PC-9 (cell line): ENCODE data around the gene PLCD4. TPM values are rescaled to one million over a fixed set of nuclear protein-coding genes. Genes with fewer than 3 reads are reported as not detected.

ENCODE experiments used
- BruUV-seq: library from RNA; stranded (reverse); fragments of 400-500 nt; replicated peaks from 2 replicates; lab custom pipeline; 2021; lab: Mats Ljungman, UMichigan
- CTCF ChIA-PET: fragments of 300-600 bp; sonication (Branson Sonifier 250); formaldehyde crosslinking; loops from one replicate; lab custom pipeline; 2022; ENCODE audit warnings: antibody characterized with exemption; lab: Charles Lee
- POLR2A ChIA-PET: fragments of 300-600 bp; sonication (Branson Sonifier 250); formaldehyde crosslinking; loops from one replicate; lab custom pipeline; 2022; ENCODE audit warnings: antibody characterized with exemption; ENCODE audit not compliant: unreplicated experiment; lab: Charles Lee
- DNase-seq, 2 experiments: peaks; one replicate each; pipeline versions ENCODE4 v3.0.0 to v3.0.0-alpha.2; 2015 to 2022; ENCODE audit warnings: mixed read lengths in 1 of 2
- H2AFZ ChIP-seq: fragments of 200-600 bp; sonication (generic); 2 replicates; pipeline ENCODE4 v1.8.1; 2017; ENCODE audit warnings: antibody characterized with exemption
- H3F3A ChIP-seq: fragments of 200-600 bp; sonication (generic); 2 replicates; pipeline ENCODE4 v1.8.1; 2017; ENCODE audit warnings: antibody characterized with exemption, mild to moderate bottlenecking, low read depth; ENCODE audit not compliant: insufficient read depth
- H3K27ac ChIP-seq: fragments of 200-600 bp; sonication (generic); 2 replicates; pipeline ENCODE4 v1.6.1; 2016; ENCODE audit warnings: mixed run types
- H3K27me3 ChIP-seq: fragments of 200-600 bp; sonication (generic); 2 replicates; pipeline ENCODE4 v1.6.1; 2016; ENCODE audit warnings: low read depth, mixed run types; ENCODE audit not compliant: insufficient read depth
- H3K36me3 ChIP-seq: fragments of 200-600 bp; sonication (generic); 2 replicates; pipeline ENCODE4 v1.6.1; 2016; ENCODE audit warnings: low read depth, mixed run types
- H3K4me1 ChIP-seq: fragments of 200-600 bp; sonication (generic); replicated peaks from 2 replicates; pipeline ENCODE4 v1.6.1; 2016; ENCODE audit warnings: mixed run types; ENCODE audit not compliant: insufficient read depth
- H3K4me2 ChIP-seq: fragments of 200-600 bp; sonication (generic); 2 replicates; pipeline ENCODE4 v1.6.1; 2017; ENCODE audit warnings: mixed run types
- H3K4me3 ChIP-seq: fragments of 200-600 bp; sonication (generic); 2 replicates; pipeline ENCODE4 v1.6.1; 2016; ENCODE audit warnings: mixed run types
- H3K79me2 ChIP-seq: fragments of 200-600 bp; sonication (generic); 2 replicates; pipeline ENCODE4 v1.6.1; 2017; ENCODE audit warnings: low read depth, mixed run types
- H3K9me2 ChIP-seq: fragments of 200-600 bp; sonication (generic); 2 replicates; pipeline ENCODE4 v1.8.1; 2017; ENCODE audit warnings: mild to moderate bottlenecking; ENCODE audit not compliant: insufficient read depth
- H3K9me3 ChIP-seq: fragments of 200-600 bp; sonication (generic); 2 replicates; pipeline ENCODE4 v1.8.1; 2016; ENCODE audit warnings: low read depth; ENCODE audit not compliant: insufficient read depth
- H4K20me1 ChIP-seq: fragments of 200-600 bp; sonication (generic); 2 replicates; pipeline ENCODE4 v1.8.1; 2017; ENCODE audit not compliant: insufficient read depth
- CTCF ChIP-seq: fragments of 200-600 bp; sonication (generic); conservative IDR thresholded peaks from 2 replicates; pipeline ENCODE4 v1.6.1; 2017; ENCODE audit warnings: mixed run types, antibody characterized with exemption, mild to moderate bottlenecking, moderate library complexity
- EZH2 ChIP-seq: fragments of 200-600 bp; sonication (generic); IDR thresholded peaks from 2 replicates; pipeline ENCODE4 v1.8.0; 2017; ENCODE audit warnings: antibody characterized with exemption, low read depth
- intact Hi-C: fragments of 100-400 bp; cut with micrococcal nuclease; formaldehyde crosslinking; loops from one replicate; pipeline ENCODE4 v1.10.0; 2022; ENCODE audit not compliant: unreplicated experiment
- total RNA-seq: library from RNA; stranded (reverse); gene quantifications from 2 replicates; pipeline ENCODE4 v1.2.3, GENCODE V29; 2021

Gene PLCD4
- total RNA-seq, 1 experiment from 2014 or later: 0.74 TPM

- peaks cover 12% of the 10 kb centered on the region; the same call in 1 of the 2 replicates for H3F3A ChIP-seq
- H3K27ac ChIP-seq: no peak overlapping the region
- no peaks in the 10 kb centered on the region for H3K9me3 ChIP-seq
- H3K79me2 ChIP-seq: no peaks in the 10 kb centered on the region
- TF ChIP-seq EZH2 (no peak), CTCF (no peak)
- no peak overlapping the region for H3K4me2 ChIP-seq
- CTCF ChIA-PET: no interaction called here
- no peak overlapping the region for H2AFZ ChIP-seq
- no peak overlapping the region for H3K4me3 ChIP-seq
- H3K4me1 ChIP-seq: peaks cover 10% of the 10 kb centered on the region; the same call in 1 of the 2 replicates
- BruUV-seq: no TSS peak
- POLR2A ChIA-PET: no interaction called here
- H4K20me1 ChIP-seq: no peaks in the 10 kb centered on the region
- no peaks in the 10 kb centered on the region for H3K36me3 ChIP-seq
- H3K9me2 ChIP-seq: no peaks in the 10 kb centered on the region
- intact Hi-C loops: no loop called here
- no peaks in the 10 kb centered on the region for H3K27me3 ChIP-seq
- no peak for DNase-seq
Measured at GRCh38 chr2:218627939-218628338, 20.2 kb downstream of the PLCD4 start.

GRCh38 chr2:218631837-218632236 lies 24.1 kb downstream of the PLCD4 start:
- no peak overlapping the region for H3K4me3 ChIP-seq
- peak overlapping the region; percentile 44 for H3K27ac ChIP-seq
- no peaks in the 10 kb centered on the region for H3K27me3 ChIP-seq
- no peaks in the 10 kb centered on the region for H4K20me1 ChIP-seq
- no peaks in the 10 kb centered on the region for H3K9me3 ChIP-seq
- H3F3A ChIP-seq: peaks cover 12% of the 10 kb centered on the region; the same call in 1 of the 2 replicates
- no peaks in the 10 kb centered on the region for H3K9me2 ChIP-seq
- H3K4me2 ChIP-seq: peak overlapping the region; percentile 22; the same call in 1 of the 2 replicates
- no peak overlapping the region for H2AFZ ChIP-seq
- DNase-seq: peak in 1 of 2 experiments; percentile 10
- no TSS peak for BruUV-seq
- H3K4me1 ChIP-seq: peaks cover 10% of the 10 kb centered on the region; the same call in 1 of the 2 replicates
- intact Hi-C loops: no loop called here
- ChIA-PET CTCF (no interaction called here), POLR2A (no interaction called here)
- no peaks in the 10 kb centered on the region for H3K79me2 ChIP-seq
- TF ChIP-seq CTCF (no peak), EZH2 (no peak)
- no peaks in the 10 kb centered on the region for H3K36me3 ChIP-seq

- no TSS peak for BruUV-seq
- H4K20me1 ChIP-seq: no peaks in the 10 kb centered on the region
- H2AFZ ChIP-seq: no peak overlapping the region
- H3K27me3 ChIP-seq: no peaks in the 10 kb centered on the region
- no peaks in the 10 kb centered on the region for H3K79me2 ChIP-seq
- H3K27ac ChIP-seq: no peak overlapping the region
- H3K4me1 ChIP-seq: peaks cover 10% of the 10 kb centered on the region; the same call in 1 of the 2 replicates
- TF ChIP-seq EZH2 (no peak), CTCF (no peak)
- ChIA-PET POLR2A (no interaction called here), CTCF (no interaction called here)
- peaks cover 12% of the 10 kb centered on the region; the same call in 1 of the 2 replicates for H3F3A ChIP-seq
- peaks cover 3% of the 10 kb centered on the region; the same call in 1 of the 2 replicates for H3K36me3 ChIP-seq
- no peaks in the 10 kb centered on the region for H3K9me2 ChIP-seq
- no peak overlapping the region for H3K4me3 ChIP-seq
- intact Hi-C loops: no loop called here
- no peaks in the 10 kb centered on the region for H3K9me3 ChIP-seq
- H3K4me2 ChIP-seq: no peak overlapping the region
- no peak for DNase-seq
Measured at GRCh38 chr2:218635719-218636118, 28.0 kb downstream of the PLCD4 start.
